GM23338 (cell line): ENCODE measurements around the gene ABCA4.

Source experiments
- EZH2 ChIP-seq: fragments of 200-600 bp; sonication (generic); IDR thresholded peaks from one replicate; pipeline ENCODE4 v1.8.0; 2017; ENCODE audit warnings: antibody characterized with exemption, mild to moderate bottlenecking, low read depth; ENCODE audit not compliant: unreplicated experiment
- EZH2phosphoT487 ChIP-seq: fragments of 200-600 bp; sonication (generic); IDR thresholded peaks from one replicate; pipeline ENCODE4 v1.8.1; 2018; ENCODE audit warnings: antibody characterized with exemption; ENCODE audit not compliant: unreplicated experiment
- POLR2AphosphoS5 ChIP-seq: IDR thresholded peaks from 2 replicates; pipeline ENCODE4 v1.6.1; 2016; ENCODE audit warnings: antibody characterized with exemption, low read depth
- TF ChIP-seq, protein P1 (sequence below), 2 experiments: fragments of 200-600 bp in 1 of 2; sonication (generic) in 1 of 2; conservative IDR thresholded peaks; 2 replicates each; pipeline versions ENCODE4 v1.5.1 to v1.6.1; 2016 to 2017; ENCODE audit warnings: antibody characterized with exemption in 2 of 2, low read depth in 2 of 2, mild to moderate bottlenecking in 2 of 2, moderate library complexity in 1 of 2
- TF ChIP-seq, protein P2 (sequence below): IDR thresholded peaks from one replicate; pipeline ENCODE4 v1.6.1; 2018; ENCODE audit warnings: antibody characterized with exemption; ENCODE audit not compliant: unreplicated experiment

DNA sequence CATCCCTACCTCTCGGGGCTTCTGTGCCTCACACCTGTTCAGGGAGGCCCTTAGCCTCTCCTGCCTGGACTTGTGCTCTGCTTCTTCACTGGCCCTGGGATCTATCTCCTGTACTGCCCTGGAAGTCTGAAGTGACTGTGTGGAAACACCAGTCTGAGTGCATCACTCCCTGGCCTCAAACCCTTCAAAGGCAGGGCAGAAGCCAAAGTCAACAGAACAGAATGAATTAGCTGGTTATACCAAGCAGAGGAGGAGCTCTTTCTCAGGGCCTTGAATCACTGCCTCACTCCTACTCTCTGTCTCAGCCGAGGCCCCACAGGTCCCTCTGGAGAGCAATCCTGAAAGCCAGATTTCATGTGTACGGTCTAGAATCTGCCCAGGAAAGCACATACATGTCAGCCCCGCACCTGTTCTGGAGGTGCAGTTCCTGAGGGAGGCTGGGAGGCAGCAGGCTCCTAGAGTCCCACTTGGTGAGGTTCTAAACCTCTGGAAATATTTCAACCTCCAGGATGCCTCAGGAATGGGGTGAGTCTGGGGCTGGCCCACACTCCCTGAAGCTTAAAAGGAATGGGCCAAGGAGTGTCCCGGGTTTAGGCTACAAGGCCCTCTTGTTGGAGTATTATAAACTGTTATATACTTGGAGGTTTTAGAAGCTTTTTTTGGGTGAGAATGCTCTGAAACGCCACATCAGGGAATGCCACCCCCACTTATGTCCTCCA is 98.3 kb downstream of the ABCA4 start:
- TF ChIP-seq, protein P1, sequence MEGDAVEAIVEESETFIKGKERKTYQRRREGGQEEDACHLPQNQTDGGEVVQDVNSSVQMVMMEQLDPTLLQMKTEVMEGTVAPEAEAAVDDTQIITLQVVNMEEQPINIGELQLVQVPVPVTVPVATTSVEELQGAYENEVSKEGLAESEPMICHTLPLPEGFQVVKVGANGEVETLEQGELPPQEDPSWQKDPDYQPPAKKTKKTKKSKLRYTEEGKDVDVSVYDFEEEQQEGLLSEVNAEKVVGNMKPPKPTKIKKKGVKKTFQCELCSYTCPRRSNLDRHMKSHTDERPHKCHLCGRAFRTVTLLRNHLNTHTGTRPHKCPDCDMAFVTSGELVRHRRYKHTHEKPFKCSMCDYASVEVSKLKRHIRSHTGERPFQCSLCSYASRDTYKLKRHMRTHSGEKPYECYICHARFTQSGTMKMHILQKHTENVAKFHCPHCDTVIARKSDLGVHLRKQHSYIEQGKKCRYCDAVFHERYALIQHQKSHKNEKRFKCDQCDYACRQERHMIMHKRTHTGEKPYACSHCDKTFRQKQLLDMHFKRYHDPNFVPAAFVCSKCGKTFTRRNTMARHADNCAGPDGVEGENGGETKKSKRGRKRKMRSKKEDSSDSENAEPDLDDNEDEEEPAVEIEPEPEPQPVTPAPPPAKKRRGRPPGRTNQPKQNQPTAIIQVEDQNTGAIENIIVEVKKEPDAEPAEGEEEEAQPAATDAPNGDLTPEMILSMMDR (conservative IDR thresholded peaks at IDR 0.05; ENCODE audit: low read depth in 2 of 2) = no peak
- no peak for TF ChIP-seq EZH2phosphoT487
- no peak for TF ChIP-seq EZH2
- TF ChIP-seq POLR2AphosphoS5 = no peak
- TF ChIP-seq, protein P2, sequence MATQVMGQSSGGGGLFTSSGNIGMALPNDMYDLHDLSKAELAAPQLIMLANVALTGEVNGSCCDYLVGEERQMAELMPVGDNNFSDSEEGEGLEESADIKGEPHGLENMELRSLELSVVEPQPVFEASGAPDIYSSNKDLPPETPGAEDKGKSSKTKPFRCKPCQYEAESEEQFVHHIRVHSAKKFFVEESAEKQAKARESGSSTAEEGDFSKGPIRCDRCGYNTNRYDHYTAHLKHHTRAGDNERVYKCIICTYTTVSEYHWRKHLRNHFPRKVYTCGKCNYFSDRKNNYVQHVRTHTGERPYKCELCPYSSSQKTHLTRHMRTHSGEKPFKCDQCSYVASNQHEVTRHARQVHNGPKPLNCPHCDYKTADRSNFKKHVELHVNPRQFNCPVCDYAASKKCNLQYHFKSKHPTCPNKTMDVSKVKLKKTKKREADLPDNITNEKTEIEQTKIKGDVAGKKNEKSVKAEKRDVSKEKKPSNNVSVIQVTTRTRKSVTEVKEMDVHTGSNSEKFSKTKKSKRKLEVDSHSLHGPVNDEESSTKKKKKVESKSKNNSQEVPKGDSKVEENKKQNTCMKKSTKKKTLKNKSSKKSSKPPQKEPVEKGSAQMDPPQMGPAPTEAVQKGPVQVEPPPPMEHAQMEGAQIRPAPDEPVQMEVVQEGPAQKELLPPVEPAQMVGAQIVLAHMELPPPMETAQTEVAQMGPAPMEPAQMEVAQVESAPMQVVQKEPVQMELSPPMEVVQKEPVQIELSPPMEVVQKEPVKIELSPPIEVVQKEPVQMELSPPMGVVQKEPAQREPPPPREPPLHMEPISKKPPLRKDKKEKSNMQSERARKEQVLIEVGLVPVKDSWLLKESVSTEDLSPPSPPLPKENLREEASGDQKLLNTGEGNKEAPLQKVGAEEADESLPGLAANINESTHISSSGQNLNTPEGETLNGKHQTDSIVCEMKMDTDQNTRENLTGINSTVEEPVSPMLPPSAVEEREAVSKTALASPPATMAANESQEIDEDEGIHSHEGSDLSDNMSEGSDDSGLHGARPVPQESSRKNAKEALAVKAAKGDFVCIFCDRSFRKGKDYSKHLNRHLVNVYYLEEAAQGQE = no peak
